Fibroblast of peridontal ligament (primary cell): ENCODE results near the gene G3BP1.
"Not testable (repeated sequence)": the region's sequence is repeated elsewhere in the genome, so short reads cannot be mapped to it uniquely, and the experiment has no call there.

Experiments
- DNase-seq: peaks from one replicate; pipeline ENCODE4 v3.0.0-alpha.2; 2010; ENCODE audit errors: extremely low read depth

G3BP1 gene

DNA sequence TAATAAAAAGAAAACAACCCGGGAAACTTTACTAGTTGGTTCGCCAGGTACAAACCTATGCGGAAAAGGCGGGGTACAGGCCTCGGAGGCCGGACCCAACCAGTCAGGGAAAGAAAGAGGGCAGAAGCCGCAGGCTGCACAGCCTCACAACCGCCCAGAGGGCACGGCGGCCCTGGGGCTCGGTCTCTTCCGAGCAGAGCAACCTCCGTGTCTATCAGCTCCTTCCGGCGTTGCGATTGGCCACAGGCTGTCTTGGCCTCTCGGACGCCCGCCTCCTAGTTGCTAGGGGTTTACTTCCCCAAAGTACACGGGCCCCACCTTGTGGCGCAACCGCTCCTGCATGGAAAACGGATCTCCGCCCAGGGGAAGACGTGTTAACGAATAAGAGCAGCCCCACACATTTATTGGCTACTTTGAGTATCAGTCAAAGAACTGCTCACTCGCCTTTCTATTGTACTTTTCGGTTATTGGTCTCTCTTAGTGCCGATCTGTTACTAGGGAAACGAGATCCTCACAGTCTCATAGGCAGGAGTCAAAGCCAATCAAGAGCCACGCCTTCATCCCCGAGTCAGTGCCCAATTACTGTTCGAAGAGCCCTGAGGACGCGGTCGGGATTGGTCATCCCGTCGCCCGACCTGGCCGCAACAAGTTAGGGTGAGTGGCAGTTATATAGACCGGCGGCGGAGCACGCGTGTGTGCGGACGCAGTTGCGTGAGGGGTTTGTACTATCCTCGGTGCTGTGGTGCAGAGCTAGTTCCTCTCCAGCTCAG, at the start of gene G3BP1:
G3BP1 (plus strand) TSS at position 696 of the 770 bp plus-strand sequence. CDS start 14,667 bp downstream, outside the sequence.
- DNase-seq: peak; percentile 100

GRCh38 chr5:151722546-151722945, 49.2 kb upstream of the G3BP1 start:
- no peak for DNase-seq

- no peak for DNase-seq
Measured at GRCh38 chr5:151724360-151724759, 47.4 kb upstream of the G3BP1 start.

DNA sequence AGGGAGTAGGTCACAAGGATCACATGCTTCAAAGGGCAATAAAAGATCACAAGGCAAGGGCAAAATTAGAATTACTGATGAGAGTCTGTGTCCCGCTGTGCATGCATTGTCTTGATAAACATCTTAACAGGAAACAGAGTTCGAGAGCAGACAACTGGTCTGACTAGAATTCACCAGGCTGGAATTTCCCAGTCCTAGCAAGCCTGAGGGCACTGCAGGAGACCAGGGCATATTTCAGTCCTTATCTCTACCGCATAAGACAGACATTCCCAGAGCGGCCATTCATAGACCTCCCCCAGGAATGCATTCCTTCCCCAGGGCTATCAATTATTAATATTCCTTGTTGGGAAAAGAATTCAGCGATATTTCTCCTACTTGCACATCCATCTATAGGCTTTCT, 42.2 kb upstream of the G3BP1 start:
- DNase-seq: not testable (repeated sequence)

DNA sequence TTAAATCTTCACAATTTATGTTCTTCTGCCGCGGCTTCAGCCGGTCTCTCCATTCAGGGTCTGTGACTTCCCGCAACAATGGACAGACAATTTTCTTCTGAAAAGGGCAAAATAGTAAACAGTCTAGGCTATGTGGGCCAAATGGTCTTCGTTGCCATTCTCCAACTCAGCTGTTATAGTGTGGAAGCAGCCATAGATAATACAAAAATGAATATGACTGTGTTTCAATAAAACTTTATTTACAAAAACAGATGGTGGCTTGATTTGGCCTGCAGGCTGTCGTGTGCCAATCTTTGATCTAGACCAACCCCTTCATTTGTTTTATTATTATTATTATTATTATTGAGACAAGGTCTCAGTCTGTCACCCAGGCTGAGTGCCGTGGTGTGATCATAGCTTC, 41.4 kb upstream of the G3BP1 start:
- DNase-seq: no peak

DNA sequence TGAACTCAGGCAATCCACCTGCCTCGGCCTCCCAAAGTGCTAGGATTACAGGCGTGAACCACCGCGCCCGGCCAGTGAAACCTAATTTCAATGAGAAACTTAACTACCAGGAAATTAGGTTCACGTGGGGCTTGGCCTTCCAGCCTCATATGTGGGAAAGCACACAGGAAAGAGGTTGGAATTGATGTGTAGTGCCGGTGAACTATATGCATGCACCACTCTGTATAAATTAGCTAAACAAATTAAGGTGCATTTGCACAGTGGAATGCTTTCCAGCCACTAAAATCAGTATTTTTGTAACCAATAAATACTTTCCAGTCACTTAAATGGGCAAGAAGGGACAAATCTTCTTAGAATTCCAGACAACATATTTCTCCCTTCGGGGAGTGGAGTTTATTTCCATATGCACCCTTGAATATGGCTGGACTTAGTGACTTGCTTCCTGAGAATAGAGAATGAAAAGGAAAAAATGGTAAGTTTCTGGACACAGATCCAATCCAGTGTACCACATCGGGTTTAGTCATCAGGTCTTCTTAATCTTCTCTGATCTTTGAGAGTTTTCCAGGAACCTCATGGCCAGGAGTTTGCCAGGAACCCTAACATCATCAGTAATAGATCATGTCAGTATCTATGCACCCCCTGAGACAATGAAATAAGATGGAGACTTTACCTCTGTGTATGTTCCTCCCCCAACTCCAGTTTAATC, 38.2 kb upstream of the G3BP1 start:
- no peak for DNase-seq

DNA sequence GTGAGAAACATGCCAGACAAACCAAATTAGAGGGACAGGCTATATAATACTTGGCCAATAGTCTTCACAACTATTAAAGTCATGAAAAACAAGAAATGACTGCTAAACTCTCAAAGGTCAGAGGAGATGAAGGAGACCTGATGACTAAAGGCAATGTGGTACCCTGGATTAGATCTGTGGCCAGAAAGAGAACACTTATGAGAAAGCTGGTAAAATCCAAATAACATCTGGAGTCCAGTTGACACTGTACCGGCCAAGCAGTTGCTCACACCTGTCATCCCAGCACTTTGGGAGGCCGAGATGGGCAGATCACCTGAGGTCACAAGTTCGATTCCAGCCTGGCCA, 37.7 kb upstream of the G3BP1 start:
- DNase-seq: no peak

- no peak for DNase-seq
Measured at GRCh38 chr5:151735646-151736045, 36.1 kb upstream of the G3BP1 start.

DNA sequence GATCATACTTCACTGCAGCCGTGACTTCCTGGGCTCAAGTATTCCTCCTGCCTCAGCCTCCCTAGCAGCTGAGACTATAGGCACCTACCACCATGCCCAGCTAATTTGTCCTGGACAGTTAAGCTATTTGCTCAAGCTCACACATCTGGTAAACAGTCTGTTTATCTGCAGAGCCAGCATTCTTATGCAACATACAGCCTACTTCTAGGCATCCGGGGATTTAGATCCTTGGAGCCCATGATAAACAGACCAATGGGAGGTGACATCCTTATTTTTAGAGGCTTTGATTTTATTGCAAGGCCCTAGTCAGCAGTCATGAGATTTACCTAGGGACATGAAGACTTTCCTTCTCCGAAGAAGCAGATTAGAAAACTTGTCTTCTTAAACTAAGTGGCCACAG, 34.3 kb upstream of the G3BP1 start:
- DNase-seq: no peak

GRCh38 chr5:151738125-151738848, 33.5 kb upstream of the G3BP1 start:
- no peak for DNase-seq

DNA sequence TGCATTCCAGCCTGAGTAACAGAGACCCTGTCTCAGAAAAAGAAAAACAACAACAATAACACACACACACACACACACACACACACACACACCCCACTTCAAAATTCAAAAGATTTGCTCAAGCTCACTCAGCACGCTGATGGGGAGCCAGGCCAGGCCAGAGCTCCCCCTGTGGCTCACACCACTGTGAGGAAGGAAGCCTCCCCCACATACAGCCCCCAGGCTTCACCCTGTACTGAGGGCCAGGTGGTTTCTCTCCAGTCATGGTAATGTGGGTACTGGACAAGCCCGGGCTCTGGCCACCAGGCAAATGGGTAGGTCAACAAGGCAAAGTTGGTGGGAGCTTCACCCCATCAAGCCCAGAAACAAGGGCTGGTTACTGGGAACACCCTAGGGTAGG, 32.4 kb upstream of the G3BP1 start:
- DNase-seq: no peak

DNA sequence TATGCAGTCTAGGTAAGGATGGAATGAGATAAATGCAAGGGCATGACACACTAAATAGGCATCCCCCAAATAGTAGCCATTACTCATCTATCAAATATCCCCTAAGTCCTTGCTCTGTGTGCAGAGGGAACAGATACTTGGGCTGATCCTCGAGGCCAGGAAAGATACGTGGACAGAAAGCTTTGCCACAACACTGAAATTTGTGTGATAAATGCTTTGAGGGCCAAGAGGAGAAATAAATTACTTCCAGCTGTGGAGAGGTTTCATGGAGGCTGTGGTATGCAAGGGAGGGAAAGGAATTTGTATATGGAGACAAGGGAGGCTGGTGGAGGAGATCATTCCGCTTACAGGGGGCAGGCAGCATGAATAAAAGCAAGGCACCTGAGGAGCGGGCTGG, 31.8 kb upstream of the G3BP1 start:
- peak; percentile 98 for DNase-seq

DNA sequence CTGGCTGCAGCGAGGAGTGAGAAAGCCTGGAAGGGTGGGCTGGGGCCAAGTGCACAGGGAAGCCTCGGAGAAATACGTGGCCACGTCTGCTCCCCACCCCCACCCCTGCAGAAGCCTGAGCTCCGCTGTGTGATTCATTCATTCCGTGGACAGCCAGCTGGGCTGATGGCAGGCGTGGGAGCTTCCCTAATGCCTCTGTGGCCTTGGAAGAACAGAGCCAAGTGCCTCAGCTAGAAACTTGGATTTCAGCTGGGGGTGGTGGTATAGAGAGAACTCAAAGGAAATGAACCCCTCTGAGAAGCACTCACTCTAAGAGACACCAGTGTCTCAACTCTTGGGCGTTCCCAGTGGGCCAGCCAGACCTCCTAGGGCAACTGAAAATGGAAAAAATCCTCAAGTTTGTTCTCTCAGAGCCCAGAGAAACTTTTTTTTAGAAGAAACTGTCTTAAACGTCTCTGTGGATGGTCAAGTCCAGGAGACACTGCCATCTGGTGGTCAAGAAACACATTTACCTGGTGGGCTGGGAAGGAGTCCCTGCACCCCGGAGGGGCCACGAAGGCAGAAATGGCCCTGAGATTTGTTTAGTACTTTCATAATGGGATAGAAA, 31.3 kb upstream of the G3BP1 start:
- peak; percentile 97 for DNase-seq

DNA sequence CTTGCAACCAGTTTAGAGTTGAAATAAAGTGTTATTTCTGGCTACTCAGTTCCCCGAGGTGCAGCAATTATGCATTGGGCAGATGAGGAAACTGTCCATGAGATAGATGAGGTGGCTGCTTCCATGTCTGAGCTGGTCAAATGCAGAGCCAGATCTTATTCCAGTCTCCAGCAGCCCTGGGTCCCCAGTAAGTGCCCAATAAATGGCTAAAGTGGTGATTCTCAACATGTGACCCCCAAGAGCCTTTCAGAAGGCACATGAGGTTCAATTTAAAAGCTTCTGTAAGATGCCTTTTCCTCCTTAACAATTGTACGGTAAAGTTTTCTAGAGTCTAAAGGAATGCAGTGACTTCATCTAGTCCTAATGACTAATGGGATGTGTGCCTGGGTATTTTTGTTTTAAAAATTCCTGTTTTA, 30.8 kb upstream of the G3BP1 start:
- DNase-seq: peak; percentile 82

DNA sequence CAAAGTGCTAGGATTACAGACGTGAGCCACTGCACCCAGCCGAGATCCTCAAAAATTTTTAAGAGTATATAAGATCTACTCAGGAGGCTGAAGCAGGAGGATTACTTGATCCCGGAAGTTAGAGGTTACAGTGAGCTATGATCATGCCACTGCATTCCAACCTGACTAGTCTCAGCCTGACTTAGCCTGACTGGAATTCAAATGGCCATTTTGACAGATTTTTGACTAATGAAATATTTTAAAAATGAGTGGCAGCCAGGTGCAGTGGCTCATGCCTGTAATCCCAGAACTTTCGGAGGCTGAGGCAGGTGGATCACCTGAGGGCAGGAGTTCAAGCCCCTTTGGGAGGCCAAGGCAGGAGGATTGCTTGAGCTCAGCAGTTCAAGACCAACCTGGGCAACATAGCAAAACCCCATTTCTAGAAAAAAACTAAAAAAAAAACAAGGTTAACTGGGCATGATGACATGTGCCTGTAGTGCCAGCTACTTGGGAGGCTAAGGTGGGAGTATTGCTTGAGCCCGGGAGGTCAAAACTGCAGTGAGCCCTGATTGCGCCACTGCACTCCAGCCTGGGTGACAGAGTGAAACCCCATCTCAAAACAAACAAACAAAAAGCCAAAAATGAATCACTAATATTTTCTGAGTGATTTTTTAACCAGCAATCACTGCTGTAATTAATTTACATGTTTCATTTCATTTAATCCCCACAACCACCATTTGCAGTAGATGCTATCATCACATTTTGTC, 29.9 kb upstream of the G3BP1 start:
- DNase-seq: peak; percentile 56

- DNase-seq: peak; percentile 77
Measured at GRCh38 chr5:151742870-151743294, 28.9 kb upstream of the G3BP1 start.

DNA sequence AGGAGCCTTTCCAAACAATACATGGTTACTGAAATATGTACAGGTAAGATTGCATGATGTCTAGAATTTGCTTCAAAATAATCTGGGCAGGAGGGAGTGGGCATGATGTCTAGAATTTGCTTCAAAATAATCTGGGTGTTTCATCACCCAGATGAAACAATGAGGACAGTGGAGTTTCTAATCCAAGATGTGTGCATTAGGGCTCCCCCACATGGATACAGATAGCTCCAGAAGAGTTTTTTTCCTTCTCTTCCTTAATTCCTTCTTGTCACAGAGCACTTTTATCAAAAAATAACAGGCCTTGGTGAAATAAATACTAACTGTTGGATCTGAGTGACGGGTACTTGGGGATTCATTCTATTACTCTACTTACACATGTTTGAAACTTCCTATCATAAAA, 28.2 kb upstream of the G3BP1 start:
- DNase-seq: no peak

- DNase-seq: peak; percentile 85
Measured at GRCh38 chr5:151745071-151745705, 26.6 kb upstream of the G3BP1 start.

GRCh38 chr5:151750121-151750520, 21.6 kb upstream of the G3BP1 start:
- no peak for DNase-seq

- no peak for DNase-seq
Measured at GRCh38 chr5:151751091-151751490, 20.7 kb upstream of the G3BP1 start.

DNA sequence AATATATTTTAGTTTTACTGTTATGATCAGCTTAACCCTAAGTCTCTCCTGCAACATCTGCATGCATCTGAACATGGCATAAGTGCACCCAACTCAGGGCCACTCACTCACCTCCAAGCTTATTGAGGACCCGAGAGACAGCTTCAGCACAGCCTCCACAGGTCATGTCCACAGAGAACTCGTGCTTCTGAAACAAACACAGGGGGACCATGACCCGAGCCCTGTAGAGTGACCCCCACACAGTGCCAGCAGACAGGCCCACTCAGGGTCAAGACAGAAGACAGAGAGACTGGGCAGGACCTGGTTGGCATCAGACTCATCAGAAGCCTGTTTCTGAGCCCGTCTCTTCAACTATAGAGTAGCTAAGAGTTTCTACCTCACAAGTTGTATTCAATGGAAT, 20.2 kb upstream of the G3BP1 start:
- no peak for DNase-seq
